ENCODE results near the gene ASB10.

Gene ASB10

DNA sequence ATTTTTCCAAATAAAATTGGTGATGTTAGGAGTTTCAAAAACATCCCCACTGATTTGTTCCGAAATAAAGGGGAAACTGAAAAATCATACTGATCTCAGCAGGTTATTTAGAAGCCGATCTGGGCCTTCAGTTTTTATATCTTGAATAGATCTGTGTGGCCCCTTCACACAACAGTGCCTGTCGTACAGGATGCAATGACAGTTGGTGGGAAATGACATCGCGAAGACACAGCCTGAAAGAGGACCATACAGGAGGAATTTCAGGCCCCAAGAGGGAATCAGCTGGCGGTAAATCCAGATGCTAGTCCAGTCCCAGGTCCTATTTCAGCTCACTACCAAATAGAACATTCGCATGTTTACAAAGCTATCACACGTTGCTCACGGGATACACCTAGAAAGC lies 20.3 kb upstream of the ASB10 start:
- H3K9me3 ChIP-seq (ENCODE audit: insufficient read depth, low read length, severe bottlenecking) = no peaks in the 10 kb centered on the region
- ATAC-seq (ENCODE audit: insufficient read depth, low read depth) (no peak), DNase-seq (no peak)
- H3K4me3 ChIP-seq (ENCODE audit: low read depth in 1 of 2, low read length in 2 of 2) = no peak overlapping the region
- peaks cover 12% of the 10 kb centered on the region for H3K27me3 ChIP-seq (ENCODE audit: insufficient read depth, low read length, poor library complexity)
- H3K27ac ChIP-seq (ENCODE audit: low read length) = no peak overlapping the region
- H3K36me3 ChIP-seq (ENCODE audit: insufficient read depth, low read length) = no peaks in the 10 kb centered on the region
- no peak overlapping the region for H3K9ac ChIP-seq (ENCODE audit: low read depth, low read length)
- TF ChIP-seq, protein P1, sequence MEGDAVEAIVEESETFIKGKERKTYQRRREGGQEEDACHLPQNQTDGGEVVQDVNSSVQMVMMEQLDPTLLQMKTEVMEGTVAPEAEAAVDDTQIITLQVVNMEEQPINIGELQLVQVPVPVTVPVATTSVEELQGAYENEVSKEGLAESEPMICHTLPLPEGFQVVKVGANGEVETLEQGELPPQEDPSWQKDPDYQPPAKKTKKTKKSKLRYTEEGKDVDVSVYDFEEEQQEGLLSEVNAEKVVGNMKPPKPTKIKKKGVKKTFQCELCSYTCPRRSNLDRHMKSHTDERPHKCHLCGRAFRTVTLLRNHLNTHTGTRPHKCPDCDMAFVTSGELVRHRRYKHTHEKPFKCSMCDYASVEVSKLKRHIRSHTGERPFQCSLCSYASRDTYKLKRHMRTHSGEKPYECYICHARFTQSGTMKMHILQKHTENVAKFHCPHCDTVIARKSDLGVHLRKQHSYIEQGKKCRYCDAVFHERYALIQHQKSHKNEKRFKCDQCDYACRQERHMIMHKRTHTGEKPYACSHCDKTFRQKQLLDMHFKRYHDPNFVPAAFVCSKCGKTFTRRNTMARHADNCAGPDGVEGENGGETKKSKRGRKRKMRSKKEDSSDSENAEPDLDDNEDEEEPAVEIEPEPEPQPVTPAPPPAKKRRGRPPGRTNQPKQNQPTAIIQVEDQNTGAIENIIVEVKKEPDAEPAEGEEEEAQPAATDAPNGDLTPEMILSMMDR (IDR thresholded peaks at IDR 0.05; ENCODE audit: borderline replicate concordance, extremely low read depth, low read length, poor library complexity, severe bottlenecking) = no peak
- TF ChIP-seq EZH2 (IDR thresholded peaks at IDR 0.05; ENCODE audit: borderline replicate concordance, low read depth, low read length, severe bottlenecking) = no peak
- no peaks in the 10 kb centered on the region for H3K79me2 ChIP-seq (ENCODE audit: insufficient read depth, low read length)
- H3K4me1 ChIP-seq (ENCODE audit: insufficient read depth, low read length) = no peaks in the 10 kb centered on the region
- H2AFZ ChIP-seq (ENCODE audit: low read depth, low read length) = no peak overlapping the region
- H4K20me1 ChIP-seq (ENCODE audit: insufficient read depth, low read length) = peaks cover 9% of the 10 kb centered on the region; the same call in 1 of the 2 replicates
- H3K4me2 ChIP-seq (ENCODE audit: insufficient read depth, low read length) = no peak overlapping the region

DNA sequence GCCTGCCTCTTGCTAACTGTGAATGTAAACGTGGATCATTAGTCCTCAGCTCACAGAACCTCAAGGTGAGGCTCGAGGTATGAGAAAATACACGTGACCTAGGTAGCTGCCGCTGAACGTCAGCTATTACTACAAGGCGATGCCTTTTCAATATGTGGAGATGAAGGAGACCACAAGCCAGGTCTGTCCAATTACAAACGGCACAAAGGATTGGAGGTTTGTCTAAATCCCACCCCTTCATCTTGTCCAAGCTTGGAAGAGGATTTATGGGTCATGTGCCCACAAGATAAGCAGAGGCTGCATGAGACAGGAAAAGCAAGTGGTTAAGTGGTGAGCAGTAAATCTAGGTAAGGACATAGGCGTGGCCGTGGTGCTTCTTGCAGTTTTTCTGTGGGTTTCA lies 19.9 kb upstream of the ASB10 start:
- Histone ChIP-seq H3K4me3 (ENCODE audit: low read depth in 1 of 2, low read length in 2 of 2) (no peak overlapping the region), H3K36me3 (ENCODE audit: insufficient read depth, low read length) (no peaks in the 10 kb centered on the region), H3K4me1 (ENCODE audit: insufficient read depth, low read length) (no peaks in the 10 kb centered on the region), H2AFZ (ENCODE audit: low read depth, low read length) (no peak overlapping the region), H3K79me2 (ENCODE audit: insufficient read depth, low read length) (no peaks in the 10 kb centered on the region), H3K9ac (ENCODE audit: low read depth, low read length) (no peak overlapping the region), H3K4me2 (ENCODE audit: insufficient read depth, low read length) (no peak overlapping the region), H3K27ac (ENCODE audit: low read length) (no peak overlapping the region), H4K20me1 (ENCODE audit: insufficient read depth, low read length) (peaks cover 9% of the 10 kb centered on the region; the same call in 1 of the 2 replicates), H3K9me3 (ENCODE audit: insufficient read depth, low read length, severe bottlenecking) (no peaks in the 10 kb centered on the region), H3K27me3 (ENCODE audit: insufficient read depth, low read length, poor library complexity) (peaks cover 12% of the 10 kb centered on the region)
- DNase-seq (no peak), ATAC-seq (ENCODE audit: insufficient read depth, low read depth) (no peak)
- TF ChIP-seq, protein P1 (IDR thresholded peaks at IDR 0.05; ENCODE audit: borderline replicate concordance, extremely low read depth, low read length, poor library complexity, severe bottlenecking) = no peak
- TF ChIP-seq EZH2 (IDR thresholded peaks at IDR 0.05; ENCODE audit: borderline replicate concordance, low read depth, low read length, severe bottlenecking) = no peak

DNA sequence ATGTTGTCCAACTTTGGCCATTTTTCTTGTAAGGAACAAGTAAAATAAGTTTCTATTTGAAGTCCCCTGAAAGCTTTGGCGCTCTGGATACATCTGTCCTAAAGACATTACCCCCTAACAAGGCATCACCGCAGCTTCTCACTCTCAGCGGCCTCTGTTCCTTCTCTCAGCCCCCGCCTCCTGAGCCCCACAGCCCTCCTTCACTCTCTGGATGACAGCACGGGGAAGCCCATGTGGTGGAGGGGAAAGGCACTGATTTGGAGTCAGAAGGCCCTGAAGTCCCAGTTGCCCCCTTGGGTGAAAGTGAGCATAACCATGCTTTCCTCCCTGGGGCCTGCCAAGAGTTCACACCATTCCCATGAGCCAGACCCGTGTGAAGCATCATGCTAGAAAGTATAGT lies 18.7 kb upstream of the ASB10 start:
- no peak overlapping the region for H2AFZ ChIP-seq (ENCODE audit: low read depth, low read length)
- no peak for TF ChIP-seq EZH2 (IDR thresholded peaks at IDR 0.05; ENCODE audit: borderline replicate concordance, low read depth, low read length, severe bottlenecking)
- TF ChIP-seq, protein P1 (IDR thresholded peaks at IDR 0.05; ENCODE audit: borderline replicate concordance, extremely low read depth, low read length, poor library complexity, severe bottlenecking) = no peak
- no peaks in the 10 kb centered on the region for H3K9me3 ChIP-seq (ENCODE audit: insufficient read depth, low read length, severe bottlenecking)
- H3K36me3 ChIP-seq (ENCODE audit: insufficient read depth, low read length) = no peaks in the 10 kb centered on the region
- H3K79me2 ChIP-seq (ENCODE audit: insufficient read depth, low read length) = no peaks in the 10 kb centered on the region
- H3K27ac ChIP-seq (ENCODE audit: low read length) = no peak overlapping the region
- H3K27me3 ChIP-seq (ENCODE audit: insufficient read depth, low read length, poor library complexity) = peaks cover 19% of the 10 kb centered on the region
- no peak for ATAC-seq (ENCODE audit: insufficient read depth, low read depth)
- no peak overlapping the region for H3K4me2 ChIP-seq (ENCODE audit: insufficient read depth, low read length)
- H3K4me1 ChIP-seq (ENCODE audit: insufficient read depth, low read length) = no peaks in the 10 kb centered on the region
- no peak for DNase-seq
- no peak overlapping the region for H3K4me3 ChIP-seq (ENCODE audit: low read depth in 1 of 2, low read length in 2 of 2)
- peaks cover 8% of the 10 kb centered on the region; the same call in 1 of the 2 replicates for H4K20me1 ChIP-seq (ENCODE audit: insufficient read depth, low read length)
- no peak overlapping the region for H3K9ac ChIP-seq (ENCODE audit: low read depth, low read length)

Data from DND-41 (cell line).